BJ (cell line): Measurements from ENCODE around the gene ANO2. TPM values are rescaled to one million over a fixed set of nuclear protein-coding genes. Genes with fewer than 3 reads are reported as not detected.

Experiments
- CTCF ChIA-PET: fragments of 350-600 bp; formaldehyde crosslinking; extraction: SDS; loops from one replicate; lab custom pipeline; 2021; ENCODE audit warnings: antibody characterized with exemption, inconsistent platforms; lab: Yijun Ruan, JAX
- POLR2A ChIA-PET: fragments of 300-600 bp; sonication (Branson Sonifier 250); formaldehyde crosslinking; extraction: SDS; loops from one replicate; lab custom pipeline; 2021; ENCODE audit warnings: antibody characterized with exemption; lab: Charles Lee
- DNase-seq: peaks from one replicate; pipeline ENCODE4 v3.0.0-alpha.2; 2011; ENCODE audit warnings: low read depth
- H3K27me3 ChIP-seq: 2 replicates; pipeline ENCODE4 v1.6.0; 2011; ENCODE audit warnings: low read length; ENCODE audit not compliant: control insufficient read depth, insufficient read depth
- H3K36me3 ChIP-seq: 2 replicates; pipeline ENCODE4 v1.5.1; 2011; ENCODE audit warnings: low read length; ENCODE audit not compliant: control insufficient read depth, insufficient read depth
- H3K4me3 ChIP-seq: 2 replicates; pipeline ENCODE4 v1.5.1; 2011; ENCODE audit warnings: low read depth, mild to moderate bottlenecking, control low read depth, low read length
- polyA plus RNA-seq: library from polyadenylated mRNA; depleted of rRNA; stranded (reverse); fragments of >200 nt; gene quantifications from 2 replicates; pipeline ENCODE4 v1.2.3, GENCODE V29; 2011
- TF ChIP-seq, protein P1 (sequence below): IDR thresholded peaks from 2 replicates; pipeline ENCODE4 v1.5.1; 2011; ENCODE audit warnings: low read depth, mild to moderate bottlenecking, control low read depth, inconsistent platforms, low read length, moderate library complexity; ENCODE audit not compliant: insufficient read depth

Gene ANO2
- polyA plus RNA-seq, 1 experiment: 0.10 TPM

DNA sequence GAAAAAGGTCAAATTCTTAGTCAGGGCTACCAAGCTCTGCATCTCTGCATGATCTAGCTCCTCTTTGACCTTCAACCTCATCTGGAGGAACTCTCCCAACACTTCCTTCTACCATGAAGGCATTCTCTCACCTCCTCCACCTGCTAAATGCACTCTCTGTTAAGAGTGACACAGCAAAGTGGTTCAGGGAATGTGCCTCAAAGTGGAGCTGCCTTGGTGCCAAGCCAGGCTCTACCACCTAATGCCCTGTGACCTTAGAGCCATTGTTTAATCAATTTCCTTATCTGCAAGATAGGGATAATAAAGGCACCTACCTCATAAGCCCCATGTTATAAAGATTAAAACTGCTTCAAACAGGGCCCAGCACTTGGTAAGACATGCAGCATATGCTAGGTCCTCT is 236.7 kb downstream of the ANO2 start:
- H3K4me3 ChIP-seq: no peak overlapping the region
- TF ChIP-seq, protein P1, sequence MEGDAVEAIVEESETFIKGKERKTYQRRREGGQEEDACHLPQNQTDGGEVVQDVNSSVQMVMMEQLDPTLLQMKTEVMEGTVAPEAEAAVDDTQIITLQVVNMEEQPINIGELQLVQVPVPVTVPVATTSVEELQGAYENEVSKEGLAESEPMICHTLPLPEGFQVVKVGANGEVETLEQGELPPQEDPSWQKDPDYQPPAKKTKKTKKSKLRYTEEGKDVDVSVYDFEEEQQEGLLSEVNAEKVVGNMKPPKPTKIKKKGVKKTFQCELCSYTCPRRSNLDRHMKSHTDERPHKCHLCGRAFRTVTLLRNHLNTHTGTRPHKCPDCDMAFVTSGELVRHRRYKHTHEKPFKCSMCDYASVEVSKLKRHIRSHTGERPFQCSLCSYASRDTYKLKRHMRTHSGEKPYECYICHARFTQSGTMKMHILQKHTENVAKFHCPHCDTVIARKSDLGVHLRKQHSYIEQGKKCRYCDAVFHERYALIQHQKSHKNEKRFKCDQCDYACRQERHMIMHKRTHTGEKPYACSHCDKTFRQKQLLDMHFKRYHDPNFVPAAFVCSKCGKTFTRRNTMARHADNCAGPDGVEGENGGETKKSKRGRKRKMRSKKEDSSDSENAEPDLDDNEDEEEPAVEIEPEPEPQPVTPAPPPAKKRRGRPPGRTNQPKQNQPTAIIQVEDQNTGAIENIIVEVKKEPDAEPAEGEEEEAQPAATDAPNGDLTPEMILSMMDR: no peak
- no peaks in the 10 kb centered on the region for H3K27me3 ChIP-seq
- ChIA-PET POLR2A (no interaction called here), CTCF (interaction anchor here (0.7 kb wide), 1 partner anchor 557 kb away, joined by 3 read pairs; no protein-coding TSS in a partner anchor)
- DNase-seq: no peak
- no peaks in the 10 kb centered on the region for H3K36me3 ChIP-seq

DNA sequence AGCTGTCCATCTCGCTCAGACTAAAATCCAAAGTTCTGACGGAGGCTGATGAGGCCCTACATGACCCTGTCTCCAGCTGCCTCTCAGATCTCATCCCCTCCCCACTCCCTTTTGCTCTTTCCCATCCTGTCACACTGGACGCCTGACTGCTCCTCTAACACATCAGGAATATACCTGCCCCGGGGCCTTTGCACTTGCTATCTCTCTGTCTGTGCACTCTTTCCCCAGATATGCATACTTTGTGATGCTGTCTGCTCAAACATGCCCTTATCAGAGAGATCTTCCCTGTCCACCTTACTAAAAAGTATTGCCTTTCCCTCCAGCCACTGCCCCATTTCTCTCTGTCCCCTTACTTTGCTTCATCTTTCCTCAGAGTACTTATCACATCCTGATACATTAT is 238.8 kb downstream of the ANO2 start:
- Histone ChIP-seq H3K4me3 (no peak overlapping the region), H3K27me3 (no peaks in the 10 kb centered on the region), H3K36me3 (no peaks in the 10 kb centered on the region)
- DNase-seq: no peak
- TF ChIP-seq, protein P1: no peak
- CTCF ChIA-PET: no interaction called here
- POLR2A ChIA-PET: no interaction called here

DNA sequence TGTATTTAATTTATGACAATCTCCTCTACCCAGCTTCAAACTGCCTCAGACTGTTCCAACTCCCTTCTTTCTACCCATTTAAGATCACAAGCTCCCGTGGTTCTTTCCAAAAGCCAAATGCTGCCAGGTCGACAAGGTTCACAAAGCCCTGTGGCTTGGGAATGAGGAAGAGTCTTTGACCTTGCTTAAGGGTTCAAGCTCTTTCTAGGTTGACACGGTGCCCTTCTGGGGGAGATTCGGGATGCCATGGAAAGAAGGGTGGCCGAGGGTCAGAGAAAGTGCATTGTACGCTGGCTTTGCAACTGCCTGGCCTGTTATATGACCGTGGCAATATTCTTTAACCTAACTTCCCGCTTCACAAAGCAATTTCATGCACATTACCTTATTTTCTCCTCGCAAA is 239.3 kb downstream of the ANO2 start:
- Histone ChIP-seq H3K36me3 (no peaks in the 10 kb centered on the region), H3K27me3 (no peaks in the 10 kb centered on the region), H3K4me3 (no peak overlapping the region)
- POLR2A ChIA-PET: no interaction called here
- no peak for DNase-seq
- TF ChIP-seq, protein P1: no peak
- CTCF ChIA-PET: interaction anchor here (0.8 kb wide), 1 partner anchor 239 kb away, joined by 3 read pairs; the partner anchor contains the start of gene ANO2

DNA sequence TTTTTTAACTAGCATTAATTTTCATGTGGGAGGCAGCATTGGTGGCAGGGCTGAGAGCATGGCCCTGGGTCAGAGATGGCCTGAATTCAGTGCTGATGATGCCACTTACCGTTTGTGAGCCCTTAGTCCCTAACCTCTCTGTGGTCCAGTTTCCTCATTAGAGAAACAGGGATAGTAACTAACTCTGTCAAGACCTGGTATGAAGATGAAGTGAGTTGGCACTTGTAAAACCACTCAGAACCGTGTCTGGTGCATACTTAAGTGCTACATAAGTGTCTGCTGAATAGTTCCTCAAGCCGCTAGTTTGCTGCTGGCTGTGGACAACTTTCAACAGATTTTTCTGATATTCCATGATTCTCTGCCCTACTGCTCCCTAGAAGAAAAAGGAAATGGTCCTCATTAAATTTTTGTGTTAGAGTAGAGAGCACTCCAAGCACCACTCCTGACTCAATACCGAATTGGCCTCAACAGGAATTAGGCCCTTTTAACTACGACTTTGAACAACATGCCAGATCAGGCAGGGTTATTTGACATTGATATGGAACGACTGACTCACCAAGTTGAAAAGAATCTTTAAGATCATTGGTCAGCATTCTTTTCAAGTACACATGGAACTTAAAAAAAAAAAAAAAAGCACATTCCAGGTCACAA is 250.2 kb downstream of the ANO2 start:
- CTCF ChIA-PET: no interaction called here

DNA sequence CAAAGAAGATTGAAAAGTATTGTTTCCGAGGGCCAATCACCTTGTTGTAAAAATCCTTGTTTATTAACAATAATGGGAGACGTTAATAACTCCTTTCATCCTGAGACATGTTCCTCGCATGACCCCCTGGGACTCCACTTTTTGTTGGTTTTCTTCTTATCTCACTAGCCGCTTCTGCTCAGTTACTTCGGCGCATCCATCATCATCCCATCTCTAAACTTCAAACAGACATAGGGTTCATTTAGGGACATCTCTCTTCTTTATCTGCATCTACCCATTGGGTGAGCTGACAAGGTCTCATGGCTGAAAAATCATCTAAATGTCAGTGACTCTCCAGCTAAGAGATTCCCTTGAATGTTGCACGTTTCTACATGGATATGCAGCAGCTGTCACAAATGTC is 252.2 kb downstream of the ANO2 start:
- ChIA-PET CTCF (no interaction called here), POLR2A (no interaction called here)
- TF ChIP-seq, protein P1: no peak
- Histone ChIP-seq H3K27me3 (no peaks in the 10 kb centered on the region), H3K4me3 (no peak overlapping the region), H3K36me3 (no peaks in the 10 kb centered on the region)
- DNase-seq: no peak

More for the DNA sequence above, 250.2 kb downstream of the ANO2 start:
- H3K36me3 ChIP-seq: no peaks in the 10 kb centered on the region
- H3K4me3 ChIP-seq: no peak overlapping the region
- POLR2A ChIA-PET: no interaction called here
- TF ChIP-seq, protein P1: no peak
- no peak for DNase-seq
- H3K27me3 ChIP-seq: no peaks in the 10 kb centered on the region
